Adipose tissue (tissue), 3 donors: Measurements from ENCODE around the gene SOX18. TPM values are rescaled to one million over a fixed set of nuclear protein-coding genes. Genes with fewer than 3 reads are reported as not detected.
"Not testable (repeated sequence)": the region's sequence is repeated elsewhere in the genome, so short reads cannot be mapped to it uniquely, and the experiment has no call there.

Experiments
- H3K27ac ChIP-seq: one replicate; pipeline ENCODE4 v1.5.1; 2013; ENCODE audit warnings: low read depth, low read length
- WGBS, 3 donors: extraction: QIAGEN DNeasy Blood & Tissue Kit; methylation state at CpG; one replicate each; pipeline ENCODE4 v1.1.7; 2013; 5-methylcytosine and 5-hydroxymethylcytosine counted together
- polyA plus RNA-seq, 3 donors: library from polyadenylated mRNA; stranded (reverse); fragments of 200-250 nt; gene quantifications; one replicate each; pipeline ENCODE4 v1.2.3, GENCODE V29; 2013
- donor health status: healthy with polysubstance abuse.
- donor health status: Bipolar disorder and iron deficiency.
- donor health status: healthy.

The SOX18 gene
- 10 to 100 TPM in 2 of 3 donors, 1 to 10 TPM in 1; 8.1 to 53.5 (median 33.4) TPM for polyA plus RNA-seq

GRCh38 chr20:64049060-64049877, at the start of gene SOX18:
SOX18 (minus strand) TSS chr20:64049639; CDS start chr20:64049516, 123 bp downstream.
- no peak within 1 kb of the TSS for H3K27ac ChIP-seq
- WGBS, 3 donors = 0 to 1% (median 0%) methylated on average over 52 to 86 of the region's 111 CpGs

- H3K27ac ChIP-seq = no peak overlapping the region
- 92 to 96% (median 95%) methylated on average over 28 of the region's 28 CpGs for WGBS, 3 donors
Measured at GRCh38 chr20:64098471-64099013, 49.1 kb upstream of the SOX18 start.

GRCh38 chr20:64096535-64096934, 47.1 kb upstream of the SOX18 start:
- no peak overlapping the region for H3K27ac ChIP-seq
- WGBS, 3 donors = 76 to 93% (median 83%) methylated on average over 6 of the region's 6 CpGs

- whole genome bisulfite sequencing, 3 donors = 81 to 91% (median 87%) methylated on average over 11 of the region's 11 CpGs
- H3K27ac ChIP-seq = no peak overlapping the region
Measured at GRCh38 chr20:64095927-64096326, 46.5 kb upstream of the SOX18 start.

- no peak overlapping the region for H3K27ac ChIP-seq
Measured at GRCh38 chr20:64095455-64095854, 46.0 kb upstream of the SOX18 start.

GRCh38 chr20:64093013-64093503, 43.6 kb upstream of the SOX18 start:
- WGBS, 3 donors = 36 to 71% (median 56%) methylated on average over 9 of the region's 9 CpGs
- H3K27ac ChIP-seq = no peak overlapping the region

More at GRCh38 chr20:64095455-64095854, 46.0 kb upstream of the SOX18 start:
- WGBS, 3 donors = 70 to 85% (median 78%) methylated on average over 4 of the region's 4 CpGs

GRCh38 chr20:64092258-64093012, 43.0 kb upstream of the SOX18 start:
- 32 to 65% (median 59%) methylated on average over 27 of the region's 27 CpGs for WGBS, 3 donors
- no peak overlapping the region for H3K27ac ChIP-seq

- no peak overlapping the region for H3K27ac ChIP-seq
- WGBS, 3 donors = 20 to 44% (median 26%) methylated on average over 14 to 16 of the region's 16 CpGs
Measured at GRCh38 chr20:64091770-64092169, 42.3 kb upstream of the SOX18 start.

- no peak overlapping the region for H3K27ac ChIP-seq
- WGBS, 3 donors = 72 to 78% (median 76%) methylated on average over 18 to 19 of the region's 19 CpGs
Measured at GRCh38 chr20:64091340-64091739, 41.9 kb upstream of the SOX18 start.

- 55 to 70% (median 64%) methylated on average over 10 of the region's 10 CpGs for WGBS, 3 donors
- H3K27ac ChIP-seq = no peak overlapping the region
Measured at GRCh38 chr20:64090165-64090564, 40.7 kb upstream of the SOX18 start.

- not testable (repeated sequence) for H3K27ac ChIP-seq
Measured at GRCh38 chr20:64088586-64088985, 39.1 kb upstream of the SOX18 start.

GRCh38 chr20:64087226-64087825, 37.9 kb upstream of the SOX18 start:
- H3K27ac ChIP-seq = not testable (repeated sequence)
- WGBS, 3 donors = 91 to 100% (median 98%) methylated on average over 6 of the region's 36 CpGs

GRCh38 chr20:64086801-64087200, 37.4 kb upstream of the SOX18 start:
- H3K27ac ChIP-seq = no peak overlapping the region
- WGBS, 3 donors = 89 to 96% (median 95%) methylated on average over 8 of the region's 11 CpGs

GRCh38 chr20:64084685-64085152, 35.3 kb upstream of the SOX18 start:
- H3K27ac ChIP-seq = no peak overlapping the region
- 11 to 20% (median 18%) methylated on average over 19 to 23 of the region's 23 CpGs for WGBS, 3 donors

GRCh38 chr20:64083804-64084684, 34.6 kb upstream of the SOX18 start, which contains the start of gene LKAAEAR1:
LKAAEAR1 (minus strand) TSS chr20:64084398; CDS start chr20:64084219, 179 bp downstream.
- WGBS, 3 donors = 2 to 4% (median 3%) methylated on average over 50 to 86 of the region's 86 CpGs
- no peak within 1 kb of the TSS for H3K27ac ChIP-seq

GRCh38 chr20:64083378-64083803, 34.0 kb upstream of the SOX18 start:
- no peak overlapping the region for H3K27ac ChIP-seq
- WGBS, 3 donors = 0 to 1% (median 0%) methylated on average over 31 to 52 of the region's 52 CpGs

GRCh38 chr20:64082820-64083377, 33.5 kb upstream of the SOX18 start:
- WGBS, 3 donors = 11 to 25% (median 21%) methylated on average over 11 to 13 of the region's 13 CpGs
- H3K27ac ChIP-seq = no peak overlapping the region
